ENCODE measurements around the gene ATP23.

Gene ATP23

DNA sequence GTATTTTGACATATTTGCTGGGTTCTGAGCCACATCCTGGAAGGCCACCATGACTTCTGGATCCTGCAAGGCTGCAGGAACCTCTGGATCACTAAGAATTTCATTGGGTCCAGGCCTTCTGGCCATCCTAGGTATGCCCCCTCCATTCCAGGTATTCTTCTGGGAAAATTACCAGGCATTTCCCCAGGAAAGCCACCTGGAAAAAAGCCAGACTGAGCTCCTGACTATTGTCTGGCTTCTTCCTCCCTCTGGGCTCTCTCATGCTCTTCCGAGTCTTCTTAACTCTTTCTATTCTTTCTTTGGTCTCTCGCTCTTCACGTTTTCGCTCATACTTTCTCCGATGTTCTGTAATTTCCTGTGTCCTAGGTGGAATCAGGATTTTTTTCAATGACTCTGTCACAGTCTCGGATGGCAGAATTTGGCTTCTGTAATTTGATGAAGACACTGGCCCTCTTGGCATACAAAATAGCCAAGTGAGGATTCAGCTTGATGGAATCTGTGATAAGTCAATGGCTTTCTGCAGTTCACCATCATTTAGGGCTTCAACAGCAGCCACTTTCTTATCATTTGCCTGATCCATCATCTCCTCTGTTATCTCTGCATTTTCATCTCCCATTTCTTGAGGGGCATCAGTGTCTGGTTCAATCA is 42.6 kb downstream of the ATP23 start:
- DNase-seq: no peak

- DNase-seq: no peak
These were observed 43.3 kb downstream of the ATP23 start for GRCh38 chr12:57984629-57985151.

DNA sequence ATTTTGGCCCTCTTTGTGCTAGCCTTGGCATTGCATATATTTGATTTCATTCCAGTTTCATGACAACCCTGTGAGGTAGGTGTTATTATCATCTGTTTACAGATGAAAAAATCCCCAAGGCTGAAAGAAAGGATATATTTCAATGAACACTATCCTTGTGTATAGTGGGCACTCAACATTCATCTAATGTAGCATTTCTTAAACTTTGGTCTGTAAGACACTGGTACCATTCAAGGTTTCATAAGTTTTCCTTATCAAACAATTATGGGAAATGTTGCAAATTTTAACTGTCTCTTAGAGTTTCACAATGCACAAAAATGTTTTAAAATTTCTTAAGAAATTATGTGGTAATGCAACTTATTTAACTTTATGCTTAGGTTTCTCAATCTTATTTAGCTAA is 44.3 kb downstream of the ATP23 start:
- DNase-seq: no peak

GRCh38 chr12:57989838-57990237 is 48.5 kb downstream of the ATP23 start:
- no peak for DNase-seq

- no peak for DNase-seq
These were observed 49.0 kb downstream of the ATP23 start for GRCh38 chr12:57990241-57990883.

GRCh38 chr12:57992001-57992400 is 50.6 kb downstream of the ATP23 start:
- DNase-seq: no peak

GRCh38 chr12:57993030-57993429 is 51.7 kb downstream of the ATP23 start:
- no peak for DNase-seq

DNA sequence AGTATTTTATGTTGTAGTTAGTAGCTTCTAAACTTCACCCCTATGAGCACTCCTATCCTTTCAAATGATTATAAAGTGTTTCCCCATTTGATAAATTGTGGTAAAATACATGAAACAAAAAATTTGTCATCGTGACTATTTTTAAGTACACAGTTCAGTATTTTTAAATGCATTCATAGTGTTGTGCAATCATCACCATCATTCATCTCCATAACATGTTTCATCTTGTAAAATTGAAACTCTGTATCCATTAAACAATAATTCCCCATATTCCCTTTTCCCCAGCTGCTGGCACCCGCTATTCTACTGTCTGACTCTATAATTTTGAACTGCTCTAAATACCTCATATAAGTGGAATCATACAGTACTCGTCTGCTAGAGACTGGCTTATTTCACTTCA is 52.5 kb downstream of the ATP23 start:
- no peak for DNase-seq

DNA sequence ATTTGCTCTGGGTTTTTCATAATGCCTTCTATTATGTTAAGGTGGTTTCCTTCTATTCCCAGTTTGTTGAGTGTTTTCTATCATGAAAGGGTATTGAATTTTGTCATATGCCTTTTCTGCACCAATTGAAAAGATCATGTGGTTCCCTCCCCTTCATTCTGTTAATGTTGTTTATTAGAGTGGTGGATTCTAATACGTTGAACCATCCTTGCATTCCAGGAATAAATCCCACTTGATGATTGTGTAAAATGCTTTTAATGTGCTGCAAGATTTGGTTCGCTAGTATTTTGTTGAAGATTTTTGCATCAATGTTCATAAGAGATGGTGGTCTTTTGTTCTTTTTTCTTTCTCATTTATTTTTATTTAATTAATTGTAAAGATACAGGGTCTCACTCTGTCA is 55.2 kb downstream of the ATP23 start:
- DNase-seq: no peak

DNA sequence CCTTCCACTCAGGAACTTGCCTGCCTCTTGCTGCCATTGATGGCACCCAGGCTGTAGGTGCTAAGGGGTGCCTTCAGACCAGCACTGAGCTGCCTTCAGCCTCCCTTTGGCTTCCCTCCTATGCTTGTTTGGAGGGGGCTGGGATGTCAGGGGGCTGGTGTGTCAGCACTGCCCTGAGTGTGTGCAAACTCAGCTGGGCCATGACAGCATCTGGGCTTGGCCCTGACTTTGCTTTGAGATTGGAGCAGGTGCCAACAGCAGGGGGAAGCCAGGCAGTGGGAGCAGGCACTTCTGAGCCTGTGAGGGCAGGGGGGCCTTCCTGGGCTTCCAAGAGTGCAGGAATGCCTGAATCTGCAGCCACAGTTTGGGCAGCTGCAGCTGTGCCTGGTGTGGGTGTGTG is 56.9 kb downstream of the ATP23 start:
- DNase-seq: no peak

DNA sequence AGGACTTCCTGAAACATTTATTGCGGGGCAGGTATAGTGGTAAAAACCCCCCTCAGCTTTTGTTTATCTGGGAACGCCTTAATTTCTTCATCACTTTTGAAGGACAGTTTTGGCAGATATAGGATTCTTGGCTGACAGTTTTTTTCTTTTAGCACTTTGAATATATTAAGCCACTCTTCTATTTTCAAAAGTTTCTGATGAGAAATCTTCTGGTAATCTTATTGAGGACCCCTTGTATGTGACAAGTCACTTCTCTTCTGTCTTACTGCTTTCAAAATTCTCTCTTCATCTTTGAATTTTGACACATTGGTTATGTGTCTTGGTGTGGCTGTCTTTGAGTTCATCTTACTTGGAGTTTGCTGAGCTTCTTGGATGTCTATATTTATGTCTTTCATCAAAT is 59.1 kb downstream of the ATP23 start:
- DNase-seq: no peak

DNA sequence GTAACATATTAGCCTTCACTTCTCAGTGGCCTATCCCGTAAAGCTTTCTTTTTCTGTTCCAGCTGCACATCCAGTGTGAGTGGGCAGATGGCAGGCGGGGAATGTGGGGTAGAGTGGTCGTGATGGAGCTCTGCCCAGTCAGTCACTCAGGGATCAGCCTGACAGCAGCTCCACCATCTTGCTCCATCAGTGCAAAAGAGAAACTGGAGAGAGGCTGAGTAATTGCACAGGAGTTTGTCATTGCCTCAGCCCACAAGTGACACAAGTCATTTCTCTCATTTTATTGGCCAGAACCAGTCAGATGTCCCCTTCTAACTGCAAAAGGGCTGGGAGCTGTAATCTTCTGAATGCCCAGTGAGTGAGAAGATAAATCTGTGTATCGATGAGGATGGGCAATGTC is 66.5 kb downstream of the ATP23 start:
- no peak for DNase-seq

GRCh38 chr12:58008634-58009033 is 67.3 kb downstream of the ATP23 start:
- DNase-seq: no peak

All from NCI-H2171 (cell line).